Fibroblast of the aortic adventitia (primary cell): Measurements from ENCODE around the gene MAP3K14. TPM values are rescaled to one million over a fixed set of nuclear protein-coding genes. Genes with fewer than 3 reads are reported as not detected.

Experiments used
- DNase-seq: peaks from one replicate; pipeline ENCODE4 v3.0.0-alpha.2; 2010; ENCODE audit warnings: low read depth
- H3K4me3 ChIP-seq: 2 replicates; pipeline ENCODE4 v1.5.1; 2011; ENCODE audit warnings: low read depth, mild to moderate bottlenecking, control low read depth, low read length, moderate library complexity
- CTCF ChIP-seq: IDR thresholded peaks from 2 replicates; pipeline ENCODE4 v1.5.1; 2011; ENCODE audit warnings: mild to moderate bottlenecking, low read length, control low read depth, inconsistent platforms; ENCODE audit not compliant: insufficient read depth
- total RNA-seq: library from RNA; depleted of rRNA; stranded (reverse); fragments of >200 nt; gene quantifications from 2 replicates; pipeline ENCODE4 v1.2.3, GENCODE V29; 2012; ENCODE audit warnings: low replicate concordance

Gene MAP3K14
- total RNA-seq, 1 donor, result 3.3 TPM

GRCh38 chr17:45334701-45335677, 18.2 kb upstream of the MAP3K14 start:
- H3K4me3 ChIP-seq, result no peak overlapping the region
- no peak for TF ChIP-seq CTCF
- no peak for DNase-seq

- H3K4me3 ChIP-seq, result no peak overlapping the region
- no peak for DNase-seq
- no peak for TF ChIP-seq CTCF
These were observed 17.4 kb upstream of the MAP3K14 start for GRCh38 chr17:45334231-45334630.

GRCh38 chr17:45333702-45334092, 16.9 kb upstream of the MAP3K14 start:
- H3K4me3 ChIP-seq, result no peak overlapping the region
- no peak for DNase-seq
- TF ChIP-seq CTCF, result no peak

GRCh38 chr17:45332989-45333701, 16.3 kb upstream of the MAP3K14 start:
- TF ChIP-seq CTCF, result no peak
- DNase-seq, result peak; percentile 45
- no peak overlapping the region for H3K4me3 ChIP-seq

GRCh38 chr17:45332505-45332904, 15.7 kb upstream of the MAP3K14 start:
- H3K4me3 ChIP-seq, result no peak overlapping the region
- no peak for DNase-seq
- no peak for TF ChIP-seq CTCF

- no peak overlapping the region for H3K4me3 ChIP-seq
- TF ChIP-seq CTCF, result no peak
- no peak for DNase-seq
These were observed 9.8 kb upstream of the MAP3K14 start for GRCh38 chr17:45326626-45327025.
